GM18505 (cell line): ENCODE data around the gene CLSTN2.

Experiments used
- ATAC-seq: cut with Tn5 transposase; IDR thresholded peaks from one replicate; pipeline ENCODE4 v1.9.1; 2021; ENCODE audit not compliant: unreplicated experiment
- POLR2A ChIP-seq: IDR thresholded peaks from 4 replicates; pipeline ENCODE4 v1.6.1; 2011; ENCODE audit warnings: borderline replicate concordance; ENCODE audit not compliant: insufficient read depth, insufficient read length; ENCODE audit errors: extremely low read depth

CLSTN2 gene

DNA sequence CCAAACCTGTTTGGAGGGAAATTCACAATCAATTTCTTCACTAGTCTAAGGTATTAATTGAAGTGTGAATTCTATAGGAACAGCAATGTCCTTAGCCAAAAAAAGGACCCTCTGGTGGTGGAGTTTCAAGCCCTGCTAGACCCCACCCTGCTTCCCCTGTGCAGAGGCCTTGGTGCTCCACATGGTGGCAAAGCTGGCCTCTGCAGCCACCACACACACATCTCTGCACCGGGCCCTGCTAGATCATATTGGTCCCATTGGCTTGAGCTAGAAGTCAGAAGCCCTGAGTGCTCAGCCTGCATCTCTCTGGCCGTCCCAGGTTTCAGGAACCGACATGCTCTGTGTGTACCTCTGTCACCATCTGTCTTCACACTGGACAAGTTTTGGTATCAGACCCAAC lies 522.0 kb downstream of the CLSTN2 start:
- TF ChIP-seq POLR2A = no peak
- ATAC-seq = no peak

DNA sequence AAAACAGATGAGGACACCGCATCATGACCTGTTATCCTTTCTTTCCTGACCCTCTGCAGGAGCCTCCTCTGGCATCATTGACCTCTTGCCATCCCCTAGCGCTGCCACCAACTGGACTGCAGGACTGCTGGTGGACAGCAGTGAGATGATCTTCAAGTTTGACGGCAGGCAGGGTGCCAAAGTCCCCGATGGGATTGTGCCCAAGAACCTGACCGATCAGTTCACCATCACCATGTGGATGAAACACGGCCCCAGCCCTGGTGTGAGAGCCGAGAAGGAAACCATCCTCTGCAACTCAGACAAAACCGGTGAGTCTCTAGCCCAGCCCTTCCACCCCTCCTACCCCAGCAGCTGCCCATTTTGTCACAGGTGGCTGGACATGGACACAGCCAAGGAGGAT lies 524.5 kb downstream of the CLSTN2 start:
- ATAC-seq = no peak
- no peak for TF ChIP-seq POLR2A

DNA sequence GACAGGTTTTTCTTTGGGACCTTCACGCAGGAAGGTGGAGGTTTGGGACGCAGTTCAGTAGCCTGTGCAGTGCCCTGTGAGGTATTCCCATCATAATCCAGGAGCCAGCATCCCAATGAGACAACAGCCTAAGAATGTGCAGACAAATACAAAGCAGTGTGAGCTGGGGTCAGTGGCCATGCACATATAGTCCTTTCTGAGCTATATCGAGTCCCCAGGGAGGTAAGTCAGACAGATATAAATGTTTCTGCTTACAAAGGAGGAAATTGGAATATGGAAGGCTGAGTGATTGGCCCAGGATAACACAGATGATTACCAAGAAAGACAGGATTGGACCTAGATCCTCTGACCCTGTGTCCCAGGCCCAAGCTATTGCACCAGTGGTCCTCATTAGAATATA lies 526.3 kb downstream of the CLSTN2 start:
- no peak for TF ChIP-seq POLR2A
- no peak for ATAC-seq

DNA sequence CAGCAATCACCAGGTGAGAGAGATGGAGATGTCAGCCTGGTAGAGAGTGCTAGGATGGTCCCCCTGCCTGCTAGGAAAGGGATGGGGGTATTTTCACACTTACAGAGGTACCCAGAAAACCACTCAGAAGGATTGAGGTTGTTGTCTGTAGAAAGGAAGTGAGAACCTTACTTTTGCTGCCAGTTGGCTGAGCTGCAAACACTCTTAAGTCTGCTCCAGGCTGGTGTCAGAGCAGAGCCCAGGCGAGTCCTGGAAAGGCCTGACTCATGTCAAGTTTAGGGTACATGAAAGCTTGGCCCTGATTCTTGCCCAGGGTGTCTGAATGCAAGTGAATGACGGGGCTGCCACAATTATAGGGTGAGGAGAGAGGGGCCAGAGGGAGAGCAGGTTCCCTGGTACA lies 528.4 kb downstream of the CLSTN2 start:
- ATAC-seq = no peak
- TF ChIP-seq POLR2A = no peak

DNA sequence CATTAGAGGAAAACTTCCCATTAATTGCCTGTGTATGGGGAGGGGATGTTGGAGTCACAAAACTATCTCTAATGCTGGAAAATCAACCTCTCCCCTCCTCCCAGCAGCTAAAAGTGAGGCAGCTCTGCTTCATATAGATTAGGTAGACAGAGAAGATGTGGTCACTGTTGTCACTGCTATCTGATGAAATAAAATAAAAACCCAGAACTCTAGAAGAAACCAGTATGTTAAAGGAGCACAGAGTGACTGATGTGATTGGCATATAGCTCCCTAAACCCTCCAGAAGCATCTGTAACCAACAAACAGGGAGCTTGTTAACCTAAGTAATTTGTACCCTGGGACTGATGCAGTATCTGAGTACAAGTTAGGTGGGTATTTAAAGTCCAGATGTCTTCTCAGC lies 531.0 kb downstream of the CLSTN2 start:
- no peak for ATAC-seq
- TF ChIP-seq POLR2A = no peak

DNA sequence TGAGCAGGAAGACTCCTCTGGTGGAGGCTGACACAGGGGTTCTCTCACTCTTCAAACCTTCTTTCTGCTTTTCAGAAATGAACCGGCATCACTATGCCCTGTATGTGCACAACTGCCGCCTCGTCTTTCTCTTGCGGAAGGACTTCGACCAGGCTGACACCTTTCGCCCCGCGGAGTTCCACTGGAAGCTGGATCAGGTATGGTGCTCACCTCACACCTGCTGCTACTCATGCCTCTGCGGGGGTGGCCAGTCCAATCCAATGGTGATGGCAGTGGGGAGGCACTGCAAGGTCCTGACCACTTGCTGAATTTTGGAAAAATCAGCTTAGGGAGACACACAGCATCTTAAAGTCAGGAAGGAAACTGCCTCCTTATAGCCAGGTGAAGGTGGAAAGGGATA lies 531.5 kb downstream of the CLSTN2 start:
- no peak for TF ChIP-seq POLR2A
- ATAC-seq = no peak

DNA sequence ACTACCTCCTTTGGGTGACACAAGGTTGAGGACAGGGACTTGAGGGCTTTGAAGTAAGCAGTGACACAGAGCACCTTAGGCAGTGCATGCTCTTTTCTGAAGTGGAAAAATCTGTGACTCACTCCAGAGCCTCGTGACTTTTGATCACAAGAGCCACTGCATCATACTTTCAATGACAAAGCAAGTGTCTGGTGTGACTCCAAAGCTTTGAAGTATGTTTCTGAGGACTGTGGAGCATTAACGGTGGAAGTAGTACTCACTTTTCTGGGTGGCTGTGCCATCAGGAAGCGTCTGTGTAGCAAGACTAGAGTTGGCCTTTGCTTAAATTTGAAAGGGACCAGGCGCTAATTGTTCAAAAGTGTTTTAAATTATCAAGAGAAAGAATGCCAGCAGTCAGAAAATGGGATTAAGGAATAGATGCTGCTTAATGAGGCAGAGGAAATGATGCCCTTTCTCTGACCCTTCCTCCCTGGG lies 532.2 kb downstream of the CLSTN2 start:
- TF ChIP-seq POLR2A = no peak
- ATAC-seq = no peak

DNA sequence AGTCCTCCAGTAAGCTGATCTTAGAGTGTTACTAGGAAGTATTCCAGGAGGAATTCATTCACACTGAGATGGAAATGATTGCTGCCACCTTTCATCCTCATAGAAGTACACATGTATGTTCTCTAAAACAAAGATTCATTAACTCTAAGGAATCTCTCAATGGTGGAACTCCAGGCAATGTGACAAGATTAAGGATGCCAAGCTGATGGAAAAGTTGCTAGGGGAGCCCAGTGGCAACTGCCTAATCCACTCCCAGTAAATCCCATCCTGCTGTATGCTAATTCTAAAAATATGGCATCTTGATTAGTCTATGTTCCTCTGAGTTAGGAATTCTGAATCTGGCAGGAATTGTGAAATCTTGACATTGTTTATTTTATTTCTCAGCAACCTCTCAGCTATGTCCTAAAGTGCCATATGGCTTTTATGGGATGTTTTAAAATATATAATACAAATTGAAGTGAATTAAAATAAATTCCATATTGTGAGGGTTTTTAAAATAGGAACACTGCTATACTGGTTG lies 532.9 kb downstream of the CLSTN2 start:
- no peak for TF ChIP-seq POLR2A
- no peak for ATAC-seq

DNA sequence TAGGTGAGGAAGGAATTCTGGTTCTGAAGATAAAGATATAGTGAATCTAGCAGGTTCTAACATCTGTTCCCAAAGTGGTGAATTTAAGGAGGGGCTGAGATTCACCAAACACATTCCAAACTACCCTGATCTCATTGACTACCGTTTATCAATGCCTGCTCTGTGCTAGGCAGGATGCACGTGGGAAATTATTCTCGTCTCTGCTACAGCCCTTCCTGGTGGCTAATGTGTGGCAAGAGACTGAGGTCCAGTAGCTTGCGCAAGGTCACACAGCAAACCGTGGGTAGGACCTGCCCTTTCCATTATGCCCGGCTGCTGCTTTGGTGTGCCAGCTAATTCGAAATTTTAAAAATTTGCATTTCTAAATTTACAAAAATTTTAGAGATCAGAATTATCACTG lies 533.4 kb downstream of the CLSTN2 start:
- TF ChIP-seq POLR2A = no peak
- ATAC-seq = no peak

DNA sequence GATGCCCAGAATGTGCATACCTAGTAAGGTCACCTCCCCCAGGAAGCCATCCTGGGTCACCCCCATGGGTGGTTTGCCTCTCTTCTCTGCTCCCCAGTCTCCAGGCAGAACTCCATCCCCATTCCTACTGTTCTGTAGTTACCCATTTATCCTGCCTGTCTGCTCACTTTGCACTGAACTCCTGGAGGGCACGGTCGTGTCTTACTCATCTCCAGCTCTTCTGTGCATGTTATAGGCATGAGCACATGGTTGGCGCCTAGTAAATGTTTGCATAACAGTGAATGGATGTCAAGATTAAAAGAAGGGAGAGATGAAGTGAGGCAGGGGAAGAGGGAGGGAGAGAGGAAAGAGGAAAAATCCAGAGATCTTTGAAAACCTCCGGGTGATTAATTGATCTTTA lies 534.5 kb downstream of the CLSTN2 start:
- TF ChIP-seq POLR2A = no peak
- no peak for ATAC-seq

DNA sequence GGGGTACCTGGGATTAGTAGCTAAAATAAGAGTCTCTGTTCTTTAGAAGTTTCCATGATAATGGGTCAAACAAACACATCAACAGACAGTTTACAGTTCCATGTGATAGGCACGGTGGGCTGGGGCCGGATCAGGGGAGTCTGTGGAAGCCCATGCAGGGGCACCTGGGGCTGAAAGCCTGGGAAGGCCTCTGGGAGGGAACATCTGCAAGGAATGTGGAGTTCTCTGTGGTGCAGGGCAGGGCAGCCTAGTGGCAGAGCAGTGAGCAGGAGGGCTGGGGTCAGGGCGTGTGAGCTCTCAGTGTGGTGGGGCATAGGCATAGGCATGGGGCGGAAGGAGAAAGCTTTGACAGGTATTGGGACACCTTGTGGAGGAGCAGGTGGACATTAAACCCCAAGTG lies 535.2 kb downstream of the CLSTN2 start:
- no peak for TF ChIP-seq POLR2A
- ATAC-seq = no peak

DNA sequence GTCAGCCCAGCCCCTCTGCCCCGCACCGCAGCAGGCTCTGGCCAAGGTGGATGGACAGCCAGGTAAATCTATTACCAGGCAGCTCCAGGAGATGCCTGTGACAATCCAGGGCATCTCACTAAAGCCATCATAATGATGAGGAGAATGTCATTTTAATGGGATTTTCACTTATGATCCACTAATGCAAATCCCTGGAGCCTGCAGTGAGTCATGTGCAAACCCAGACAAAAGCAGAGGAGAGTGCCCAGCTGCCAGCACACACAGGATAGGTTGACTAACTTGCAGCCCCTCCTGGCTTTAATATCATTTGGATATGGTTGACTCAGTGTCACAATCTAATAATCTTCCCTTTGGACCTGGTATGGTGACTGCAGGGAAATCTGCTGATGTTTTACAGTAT lies 536.0 kb downstream of the CLSTN2 start:
- no peak for ATAC-seq
- no peak for TF ChIP-seq POLR2A

DNA sequence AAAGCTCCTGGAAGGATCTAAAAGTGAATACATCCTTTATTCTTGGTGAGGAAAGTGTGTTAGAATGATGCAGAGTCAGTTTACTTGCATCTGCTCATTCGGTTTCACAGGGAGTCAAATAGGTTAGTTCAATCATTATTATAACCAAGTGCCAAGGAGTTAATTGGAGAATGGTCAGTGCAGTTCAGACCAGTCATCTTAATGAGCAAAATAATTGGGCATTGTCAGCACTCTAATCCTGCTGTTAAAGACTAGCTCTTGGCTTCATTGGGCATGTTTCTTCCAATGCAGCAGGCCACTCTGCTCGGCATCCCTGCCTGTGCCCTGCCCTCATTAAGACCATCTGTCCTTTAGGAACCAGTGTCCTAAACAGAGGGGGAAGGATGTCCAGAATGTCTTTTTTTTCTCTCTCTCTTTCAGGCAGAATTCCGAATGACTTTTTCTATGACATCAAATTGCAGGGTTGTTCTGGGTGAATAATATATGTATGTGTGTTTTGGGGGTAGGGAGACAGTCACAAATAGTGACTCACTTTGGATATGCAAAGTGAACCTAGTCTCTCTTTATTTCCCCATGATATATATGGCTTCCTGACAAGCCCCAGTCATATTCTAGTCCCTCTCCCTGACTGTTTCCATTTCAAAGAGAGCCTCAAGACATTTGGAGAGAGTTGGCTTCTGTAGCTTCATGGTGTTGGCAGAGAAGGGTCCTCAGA lies 537.5 kb downstream of the CLSTN2 start:
- no peak for ATAC-seq
- TF ChIP-seq POLR2A = no peak

DNA sequence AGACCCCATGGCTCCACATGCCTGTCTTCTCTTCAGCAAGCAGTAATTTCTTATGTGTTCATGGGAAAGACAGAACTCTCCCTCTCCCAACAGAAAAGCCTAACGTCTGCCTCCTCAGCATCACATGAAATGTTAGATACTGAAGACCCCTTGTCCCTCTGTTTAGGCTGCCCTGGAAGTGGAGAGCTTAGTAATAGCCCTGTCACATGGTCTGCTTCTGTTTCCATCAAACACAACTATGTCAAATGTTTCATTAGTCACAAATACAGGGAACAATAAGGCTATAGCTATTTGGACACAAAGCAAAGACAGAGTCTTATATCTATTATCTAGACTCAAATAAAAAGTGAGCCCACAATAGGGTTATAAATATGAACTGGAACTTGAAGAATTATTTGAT lies 552.6 kb downstream of the CLSTN2 start:
- no peak for TF ChIP-seq POLR2A
- ATAC-seq = no peak
